22Rv1 (cell line): ENCODE data around the gene THPO.

Experiments used
- CTCF ChIP-seq: fragments of 450-650 bp; IDR thresholded peaks from 2 replicates; pipeline ENCODE4 v1.5.1; 2017; ENCODE audit warnings: mild to moderate bottlenecking
- ZFX ChIP-seq: fragments of 450-650 bp; IDR thresholded peaks from 2 replicates; pipeline ENCODE4 v1.6.1; 2017; ENCODE audit warnings: antibody characterized with exemption, borderline replicate concordance

- TF ChIP-seq CTCF (no peak), ZFX (no peak)
Observed at GRCh38 chr3:184334470-184335158, 43.4 kb downstream of the THPO start.
